Measurements from ENCODE around the gene TMEM61.

DNA sequence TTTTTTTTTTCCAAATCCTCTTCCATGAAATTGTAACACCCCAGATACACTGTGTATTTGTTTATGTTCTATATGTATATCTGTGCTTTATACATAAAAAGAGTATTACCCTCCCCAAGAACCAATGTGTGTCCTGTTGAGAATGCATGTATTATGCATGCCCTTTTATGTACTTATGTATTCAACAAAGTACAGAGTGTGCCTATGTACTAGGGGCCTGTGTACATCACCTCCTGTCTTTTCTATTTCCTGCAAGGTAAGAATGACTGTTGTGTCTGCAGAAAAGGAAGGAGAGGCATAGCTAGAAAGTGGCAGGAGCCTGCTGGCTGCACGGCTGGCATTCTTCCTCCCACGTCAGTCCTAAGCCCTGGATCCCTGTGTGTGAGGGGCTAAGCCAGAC, 7.0 kb downstream of the TMEM61 start:
- TF ChIP-seq, protein P1, sequence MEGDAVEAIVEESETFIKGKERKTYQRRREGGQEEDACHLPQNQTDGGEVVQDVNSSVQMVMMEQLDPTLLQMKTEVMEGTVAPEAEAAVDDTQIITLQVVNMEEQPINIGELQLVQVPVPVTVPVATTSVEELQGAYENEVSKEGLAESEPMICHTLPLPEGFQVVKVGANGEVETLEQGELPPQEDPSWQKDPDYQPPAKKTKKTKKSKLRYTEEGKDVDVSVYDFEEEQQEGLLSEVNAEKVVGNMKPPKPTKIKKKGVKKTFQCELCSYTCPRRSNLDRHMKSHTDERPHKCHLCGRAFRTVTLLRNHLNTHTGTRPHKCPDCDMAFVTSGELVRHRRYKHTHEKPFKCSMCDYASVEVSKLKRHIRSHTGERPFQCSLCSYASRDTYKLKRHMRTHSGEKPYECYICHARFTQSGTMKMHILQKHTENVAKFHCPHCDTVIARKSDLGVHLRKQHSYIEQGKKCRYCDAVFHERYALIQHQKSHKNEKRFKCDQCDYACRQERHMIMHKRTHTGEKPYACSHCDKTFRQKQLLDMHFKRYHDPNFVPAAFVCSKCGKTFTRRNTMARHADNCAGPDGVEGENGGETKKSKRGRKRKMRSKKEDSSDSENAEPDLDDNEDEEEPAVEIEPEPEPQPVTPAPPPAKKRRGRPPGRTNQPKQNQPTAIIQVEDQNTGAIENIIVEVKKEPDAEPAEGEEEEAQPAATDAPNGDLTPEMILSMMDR (IDR thresholded peaks at IDR 0.05), result no peak
- TF ChIP-seq POLR2A (IDR thresholded peaks at IDR 0.05), result no peak
